Tibial artery (tissue), 4 donors: Measurements from ENCODE around the gene S1PR3.
A peak's percentile ranks its signal among the peaks of the same experiment; 100 is the strongest.

Experiments
- DNase-seq, 2 donors: peaks; one replicate each; pipeline ENCODE4 v3.0.0-alpha.2; 2019
- H3K27ac ChIP-seq, 2 donors: fragments of 200-600 bp; sonication (generic) in 1 of 2; 1 replicate in 1 of 2; 2 replicates in 1 of 2; pipeline ENCODE4 v1.5.1; 2018 to 2019; ENCODE audit warnings: mild to moderate bottlenecking in 1 of 2
- H3K27me3 ChIP-seq, 2 donors: fragments of 200-600 bp; sonication (generic) in 1 of 2; one replicate each; pipeline versions ENCODE4 v1.5.1 to v1.6.0; 2016 to 2019
- H3K36me3 ChIP-seq, 3 donors: fragments of 200-600 bp; sonication (generic) in 2 of 3; one replicate each; pipeline ENCODE4 v1.5.1; 2016 to 2019; ENCODE audit warnings: mild to moderate bottlenecking in 2 of 3
- H3K4me1 ChIP-seq, 4 donors: fragments of 200-600 bp; sonication (generic) in 2 of 4; 1 replicate in 3 of 4; 2 replicates in 1 of 4; pipeline ENCODE4 v1.5.1; 2016 to 2019
- H3K4me3 ChIP-seq, 2 donors: fragments of 200-600 bp; sonication (generic) in 1 of 2; 1 replicate in 1 of 2; 2 replicates in 1 of 2; pipeline ENCODE4 v1.5.1; 2018 to 2019; ENCODE audit warnings: mild to moderate bottlenecking in 2 of 2
- H3K9me3 ChIP-seq, 3 donors: fragments of 200-600 bp; sonication (generic) in 1 of 3; one replicate each; pipeline ENCODE4 v1.5.1; 2016 to 2019
- intact Hi-C: fragments of 100-400 bp; cut with DNase I; formaldehyde crosslinking; loops from one replicate; pipeline ENCODE4 v1.15.0; 2023; ENCODE audit warnings: low total_unique reads
- TF ChIP-seq, protein P1 (sequence below), 2 experiments: fragments of 200-600 bp in 1 of 2; fragments of 450-650 bp in 1 of 2; IDR thresholded peaks; one replicate each; pipeline ENCODE4 v1.5.1; 2017 to 2019; ENCODE audit warnings: antibody characterized with exemption in 2 of 2, mild to moderate bottlenecking in 1 of 2, moderate library complexity in 1 of 2

The S1PR3 gene

DNA sequence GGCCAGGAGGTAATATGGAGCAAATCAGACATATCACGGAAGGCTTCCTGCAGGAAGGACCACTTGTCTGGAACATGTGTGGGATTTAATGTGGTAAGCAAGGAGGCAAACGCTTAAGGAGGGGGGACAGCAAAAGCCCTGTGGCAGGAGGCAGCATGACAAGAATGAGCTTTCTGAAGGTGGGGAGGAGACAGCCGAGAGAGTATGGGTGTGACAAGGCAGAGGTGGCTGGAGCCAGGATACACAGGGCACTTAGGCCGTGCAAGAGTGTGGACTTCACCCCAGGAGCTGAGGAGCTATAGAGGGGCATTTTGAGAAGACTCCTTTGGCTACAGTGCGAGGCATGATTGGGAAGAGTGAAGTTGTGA lies 14.4 kb upstream of the S1PR3 start:
- Histone ChIP-seq H3K27me3 (no peaks in the 10 kb centered on the region), H3K4me1 (peaks cover 0 to 17% (median 7%) of the 10 kb centered on the region in 4 donors), H3K4me3 (no peak overlapping the region), H3K27ac (no peak overlapping the region), H3K9me3 (no peaks in the 10 kb centered on the region), H3K36me3 (no peaks in the 10 kb centered on the region)
- intact Hi-C loops, result no loop called here
- DNase-seq, result peak in 1 of 2 donors; percentile 9
- TF ChIP-seq, protein P1, sequence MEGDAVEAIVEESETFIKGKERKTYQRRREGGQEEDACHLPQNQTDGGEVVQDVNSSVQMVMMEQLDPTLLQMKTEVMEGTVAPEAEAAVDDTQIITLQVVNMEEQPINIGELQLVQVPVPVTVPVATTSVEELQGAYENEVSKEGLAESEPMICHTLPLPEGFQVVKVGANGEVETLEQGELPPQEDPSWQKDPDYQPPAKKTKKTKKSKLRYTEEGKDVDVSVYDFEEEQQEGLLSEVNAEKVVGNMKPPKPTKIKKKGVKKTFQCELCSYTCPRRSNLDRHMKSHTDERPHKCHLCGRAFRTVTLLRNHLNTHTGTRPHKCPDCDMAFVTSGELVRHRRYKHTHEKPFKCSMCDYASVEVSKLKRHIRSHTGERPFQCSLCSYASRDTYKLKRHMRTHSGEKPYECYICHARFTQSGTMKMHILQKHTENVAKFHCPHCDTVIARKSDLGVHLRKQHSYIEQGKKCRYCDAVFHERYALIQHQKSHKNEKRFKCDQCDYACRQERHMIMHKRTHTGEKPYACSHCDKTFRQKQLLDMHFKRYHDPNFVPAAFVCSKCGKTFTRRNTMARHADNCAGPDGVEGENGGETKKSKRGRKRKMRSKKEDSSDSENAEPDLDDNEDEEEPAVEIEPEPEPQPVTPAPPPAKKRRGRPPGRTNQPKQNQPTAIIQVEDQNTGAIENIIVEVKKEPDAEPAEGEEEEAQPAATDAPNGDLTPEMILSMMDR (IDR thresholded peaks at IDR 0.05), result no peak

DNA sequence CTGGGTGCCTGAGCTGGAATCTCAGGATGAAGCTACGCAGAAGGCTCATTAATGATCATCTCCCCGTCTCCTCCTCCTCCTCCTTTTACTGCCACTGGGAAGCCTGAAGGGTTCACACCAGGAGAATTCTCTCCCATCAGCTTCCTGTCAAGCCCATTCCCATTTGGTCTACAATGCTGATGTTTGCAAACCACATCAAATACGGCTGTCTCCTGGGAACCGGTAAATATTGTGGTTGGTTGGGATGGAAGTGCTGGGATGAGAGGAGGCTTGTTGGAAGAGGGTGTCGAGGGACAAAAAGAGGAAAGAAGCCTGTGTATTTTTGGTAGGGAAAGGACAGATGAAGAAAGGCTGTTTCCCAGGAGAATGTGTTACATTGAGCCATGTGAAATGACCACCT lies 13.2 kb upstream of the S1PR3 start:
- intact Hi-C loops, result no loop called here
- peak in 1 of 2 donors; percentile 2 for DNase-seq
- TF ChIP-seq, protein P1 (IDR thresholded peaks at IDR 0.05), result no peak

DNA sequence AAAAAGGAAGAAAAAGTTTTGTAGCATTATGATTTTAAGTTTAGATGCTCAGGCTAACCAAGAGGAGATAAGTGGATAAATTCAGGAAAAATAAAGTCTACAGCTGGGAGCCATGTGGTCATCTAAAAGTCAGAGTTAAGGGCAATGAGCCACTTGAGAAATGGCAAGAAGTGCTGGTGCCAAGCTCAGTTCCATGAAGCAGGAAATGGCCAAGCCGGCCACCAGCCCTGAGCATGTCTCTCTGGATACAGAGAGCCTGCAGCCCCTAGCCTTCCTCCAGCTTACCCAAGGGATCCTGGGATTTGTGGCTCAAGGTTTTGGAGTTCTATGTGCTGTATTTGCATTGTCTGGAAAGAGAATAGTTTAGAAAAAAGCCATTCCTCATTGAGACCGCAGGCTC lies 12.2 kb upstream of the S1PR3 start:
- Histone ChIP-seq H3K4me3 (no peak overlapping the region), H3K27me3 (no peaks in the 10 kb centered on the region), H3K4me1 (peaks cover 0 to 17% (median 7%) of the 10 kb centered on the region in 4 donors), H3K27ac (no peak overlapping the region), H3K36me3 (no peaks in the 10 kb centered on the region), H3K9me3 (no peaks in the 10 kb centered on the region)
- peak in 1 of 2 donors; percentile 19 for DNase-seq
- TF ChIP-seq, protein P1 (IDR thresholded peaks at IDR 0.05), result no peak
- intact Hi-C loops, result no loop called here

More for the DNA sequence above, 13.2 kb upstream of the S1PR3 start:
- Histone ChIP-seq H3K4me3 (no peak overlapping the region), H3K27me3 (no peaks in the 10 kb centered on the region), H3K4me1 (peaks cover 0 to 17% (median 7%) of the 10 kb centered on the region in 4 donors), H3K36me3 (no peaks in the 10 kb centered on the region), H3K27ac (no peak overlapping the region), H3K9me3 (no peaks in the 10 kb centered on the region)

DNA sequence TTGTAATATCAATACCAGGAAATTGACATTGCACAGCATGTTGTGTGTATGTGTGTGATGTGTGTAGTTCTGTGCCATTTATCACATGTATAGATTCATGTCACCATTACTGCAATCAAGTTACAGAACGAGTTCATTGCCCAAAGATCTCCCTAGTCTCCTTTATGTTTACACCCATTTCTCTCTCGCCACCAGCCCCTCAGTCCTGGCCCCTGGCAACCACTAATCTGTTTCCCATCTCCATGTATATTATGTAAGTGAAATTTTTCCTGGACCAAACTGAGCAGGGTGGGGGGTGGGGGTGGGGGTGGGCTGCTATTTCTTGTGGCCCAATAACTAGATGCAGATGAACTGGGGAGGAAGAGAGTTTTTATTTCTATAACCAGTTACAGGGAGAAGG lies 11.5 kb upstream of the S1PR3 start:
- Histone ChIP-seq H3K4me3 (no peak overlapping the region), H3K9me3 (no peaks in the 10 kb centered on the region), H3K27ac (peak overlapping the region in 1 of 2 donors; percentile 61), H3K27me3 (no peaks in the 10 kb centered on the region), H3K36me3 (no peaks in the 10 kb centered on the region), H3K4me1 (peaks cover 0 to 17% (median 7%) of the 10 kb centered on the region in 4 donors)
- TF ChIP-seq, protein P1 (IDR thresholded peaks at IDR 0.05), result no peak
- intact Hi-C loops, result no loop called here
- peak in 1 of 2 donors; percentile 2 for DNase-seq

DNA sequence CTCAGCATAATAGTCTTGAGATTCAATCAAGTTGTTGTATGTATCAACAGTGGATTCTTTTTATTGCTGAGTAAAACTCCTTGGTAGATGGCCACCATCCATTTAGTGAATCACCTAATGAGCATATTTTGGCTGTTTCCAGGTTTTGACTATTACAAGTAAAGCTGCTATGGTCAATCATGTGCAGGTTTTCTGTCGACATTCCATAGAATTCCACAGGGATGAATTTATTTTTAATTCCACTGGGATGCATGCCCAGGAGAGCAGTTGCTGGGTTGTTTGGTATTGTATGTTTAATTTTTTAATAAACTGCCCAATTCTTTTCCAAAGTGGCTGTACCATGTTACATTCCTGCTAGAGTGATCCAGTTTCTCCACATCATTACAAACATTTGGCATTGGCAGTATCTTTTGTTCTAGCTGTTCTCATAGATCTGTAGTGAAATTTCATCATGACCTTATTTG lies 10.5 kb upstream of the S1PR3 start:
- H3K9me3 ChIP-seq, result no peaks in the 10 kb centered on the region
- H3K27me3 ChIP-seq, result no peaks in the 10 kb centered on the region
- no peaks in the 10 kb centered on the region for H3K36me3 ChIP-seq
- TF ChIP-seq, protein P1 (IDR thresholded peaks at IDR 0.05), result no peak
- no peak overlapping the region for H3K4me3 ChIP-seq
- peaks cover 0 to 17% (median 7%) of the 10 kb centered on the region in 4 donors for H3K4me1 ChIP-seq
- DNase-seq, result peak in 1 of 2 donors; percentile 1
- peak overlapping the region; percentile 44 to 61 for H3K27ac ChIP-seq
- intact Hi-C loops, result no loop called here
